IPS-15b (cell line): ENCODE data around the gene IFNAR2.
"Not testable (repeated sequence)": the region's sequence is repeated elsewhere in the genome, so short reads cannot be mapped to it uniquely, and the experiment has no call there.

Source experiments
- H3K27me3 ChIP-seq: one replicate; pipeline ENCODE4 v1.6.1; 2013; ENCODE audit warnings: low read length; ENCODE audit not compliant: control insufficient read depth, insufficient read depth
- H3K36me3 ChIP-seq: one replicate; pipeline ENCODE4 v1.6.1; 2013; ENCODE audit warnings: low read length; ENCODE audit not compliant: control insufficient read depth, insufficient read depth
- H3K4me1 ChIP-seq: one replicate; pipeline ENCODE4 v1.6.1; 2013; ENCODE audit warnings: mild to moderate bottlenecking, low read length; ENCODE audit not compliant: control insufficient read depth, insufficient read depth
- H3K4me3 ChIP-seq: one replicate; pipeline ENCODE4 v1.5.1; 2013; ENCODE audit warnings: low read depth, low read length
- H3K9ac ChIP-seq: one replicate; pipeline ENCODE4 v1.6.1; 2013; ENCODE audit warnings: low read depth, mild to moderate bottlenecking, low read length
- H3K9me3 ChIP-seq: one replicate; pipeline ENCODE4 v1.6.1; 2013; ENCODE audit warnings: mild to moderate bottlenecking, low read length; ENCODE audit not compliant: control insufficient read depth, insufficient read depth

Gene IFNAR2

DNA sequence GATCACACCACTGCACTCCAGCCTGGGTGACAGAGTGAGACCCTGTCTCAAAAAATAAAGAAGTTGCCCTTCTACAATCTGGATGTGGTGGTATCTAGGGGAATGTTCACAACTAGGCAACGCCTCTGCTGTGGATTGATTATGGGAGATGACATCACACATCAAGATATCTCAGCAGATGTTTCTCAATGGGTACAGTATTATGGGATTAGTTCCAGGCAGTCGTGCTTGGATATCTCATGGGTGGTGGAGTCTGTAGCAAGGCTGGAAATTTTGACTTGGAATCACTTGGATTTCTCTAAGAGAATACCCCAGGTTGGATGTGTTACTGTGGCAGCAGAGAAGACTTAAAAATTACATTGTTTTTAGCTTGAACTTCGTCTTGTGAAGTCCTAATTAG, 7.7 kb downstream of the IFNAR2 start:
- Histone ChIP-seq H3K4me1 (peaks cover 4% of the 10 kb centered on the region), H3K36me3 (peaks cover 3% of the 10 kb centered on the region), H3K4me3 (no peak overlapping the region), H3K9me3 (peaks cover 31% of the 10 kb centered on the region), H3K27me3 (no peaks in the 10 kb centered on the region), H3K9ac (no peak overlapping the region)

- Histone ChIP-seq H3K4me1 (peaks cover 4% of the 10 kb centered on the region), H3K27me3 (no peaks in the 10 kb centered on the region), H3K4me3 (no peak overlapping the region), H3K9me3 (peaks cover 31% of the 10 kb centered on the region), H3K9ac (no peak overlapping the region), H3K36me3 (peaks cover 3% of the 10 kb centered on the region)
These were observed 8.4 kb downstream of the IFNAR2 start for GRCh38 chr21:33238146-33238545.

GRCh38 chr21:33238565-33239255, 9.0 kb downstream of the IFNAR2 start:
- Histone ChIP-seq H3K4me3 (no peak overlapping the region), H3K9ac (no peak overlapping the region), H3K4me1 (peaks cover 4% of the 10 kb centered on the region), H3K9me3 (peaks cover 31% of the 10 kb centered on the region), H3K27me3 (no peaks in the 10 kb centered on the region), H3K36me3 (peaks cover 3% of the 10 kb centered on the region)

GRCh38 chr21:33239559-33240127, 9.9 kb downstream of the IFNAR2 start:
- not testable (repeated sequence) for H3K9ac ChIP-seq, H3K27me3 ChIP-seq, H3K4me1 ChIP-seq, H3K4me3 ChIP-seq, H3K36me3 ChIP-seq
- peaks cover 31% of the 10 kb centered on the region for H3K9me3 ChIP-seq

GRCh38 chr21:33240404-33240803, 10.7 kb downstream of the IFNAR2 start:
- H3K9me3 ChIP-seq = peaks cover 31% of the 10 kb centered on the region
- H3K27me3 ChIP-seq = no peaks in the 10 kb centered on the region
- no peak overlapping the region for H3K9ac ChIP-seq
- no peaks in the 10 kb centered on the region for H3K4me1 ChIP-seq
- H3K4me3 ChIP-seq = no peak overlapping the region
- H3K36me3 ChIP-seq = peaks cover 3% of the 10 kb centered on the region

DNA sequence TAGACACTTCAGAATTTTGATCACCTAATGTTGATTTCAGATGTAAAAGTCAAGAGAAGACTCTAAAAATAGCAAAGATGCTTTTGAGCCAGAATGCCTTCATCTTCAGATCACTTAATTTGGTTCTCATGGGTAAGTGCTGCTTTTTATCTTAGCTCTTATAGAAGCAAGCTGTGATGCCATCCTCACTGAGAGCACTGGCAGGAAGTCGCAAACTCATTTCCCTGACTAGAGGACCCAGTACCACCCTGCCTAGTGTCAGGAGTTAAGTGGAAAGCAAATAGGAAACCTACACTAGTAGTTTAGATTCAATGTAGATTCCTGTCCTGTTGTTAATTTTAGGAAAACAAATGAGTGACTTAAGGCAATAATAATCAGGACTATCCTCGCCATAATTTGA, 12.1 kb downstream of the IFNAR2 start:
- peaks cover 24% of the 10 kb centered on the region for H3K9me3 ChIP-seq
- H3K4me1 ChIP-seq = no peaks in the 10 kb centered on the region
- no peak overlapping the region for H3K4me3 ChIP-seq
- H3K9ac ChIP-seq = no peak overlapping the region
- peaks cover 3% of the 10 kb centered on the region for H3K36me3 ChIP-seq
- H3K27me3 ChIP-seq = no peaks in the 10 kb centered on the region

DNA sequence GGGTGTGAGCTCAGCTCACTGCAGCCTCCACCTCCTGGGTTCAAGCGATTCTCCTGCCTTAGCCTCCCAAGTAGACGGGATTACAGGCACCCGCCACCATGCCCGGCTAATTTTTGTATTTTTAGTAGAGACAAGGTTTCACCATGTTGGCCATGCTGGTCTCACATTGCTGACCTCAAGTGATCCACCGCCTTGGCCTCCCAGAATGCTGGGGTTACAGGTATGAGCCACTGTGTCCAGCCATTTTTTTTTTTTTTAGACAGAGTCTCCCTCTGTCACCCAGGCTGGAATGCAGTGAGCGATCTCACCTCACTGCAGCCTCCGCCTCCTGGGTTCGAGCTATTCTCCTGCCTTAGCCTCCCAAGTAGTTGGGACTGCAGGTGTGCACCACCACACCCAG, 13.1 kb downstream of the IFNAR2 start:
- not testable (repeated sequence) for H3K36me3 ChIP-seq, H3K4me3 ChIP-seq, H3K27me3 ChIP-seq, H3K9ac ChIP-seq, H3K4me1 ChIP-seq
- peaks cover 18% of the 10 kb centered on the region for H3K9me3 ChIP-seq

DNA sequence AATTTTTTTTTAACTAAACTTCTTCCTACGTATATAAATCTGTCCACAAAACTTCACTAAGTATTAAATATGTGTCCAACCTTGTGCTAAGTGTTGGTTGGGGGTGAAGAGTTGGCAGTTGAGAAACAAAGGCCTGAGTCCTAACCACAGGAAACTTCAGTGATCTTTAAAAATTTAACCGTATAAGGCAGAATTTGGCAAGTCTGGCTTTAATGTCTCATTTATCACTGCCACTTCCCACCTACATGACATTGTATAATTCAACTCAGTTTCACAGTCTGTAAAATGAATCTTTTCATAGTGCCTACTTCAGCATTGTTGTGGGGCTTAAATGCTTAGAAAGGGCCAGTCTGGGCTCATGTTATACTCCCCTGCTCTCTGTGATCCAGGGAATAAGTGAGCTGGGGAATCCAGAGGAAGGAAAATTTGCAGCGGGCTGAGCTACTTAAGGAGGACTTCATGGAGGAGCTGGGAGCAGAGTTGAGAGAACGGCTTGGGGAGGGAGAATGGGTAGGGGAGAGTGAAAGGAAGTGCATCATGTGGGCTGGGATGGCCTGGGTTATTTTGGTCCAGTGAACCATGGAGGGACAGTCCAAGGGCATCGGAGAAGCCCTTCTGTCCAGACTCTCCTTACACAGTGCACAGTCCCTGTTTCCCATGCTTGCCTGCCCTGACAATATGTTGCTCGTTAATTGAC, 14.5 kb downstream of the IFNAR2 start:
- Histone ChIP-seq H3K4me3 (no peak overlapping the region), H3K9ac (no peak overlapping the region), H3K9me3 (peaks cover 5% of the 10 kb centered on the region), H3K4me1 (no peaks in the 10 kb centered on the region), H3K27me3 (no peaks in the 10 kb centered on the region), H3K36me3 (no peaks in the 10 kb centered on the region)

DNA sequence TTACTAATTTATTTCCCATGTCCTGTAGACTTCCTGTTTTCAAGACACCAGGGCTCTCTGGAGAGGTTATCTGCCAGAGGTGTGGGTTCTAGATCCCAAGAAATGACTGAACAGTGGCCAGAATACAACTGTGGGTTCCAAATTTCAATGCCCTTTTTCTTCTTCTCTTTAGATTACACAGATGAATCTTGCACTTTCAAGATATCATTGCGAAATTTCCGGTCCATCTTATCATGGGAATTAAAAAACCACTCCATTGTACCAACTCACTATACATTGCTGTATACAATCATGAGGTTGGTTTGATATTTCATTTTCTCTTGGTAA, 15.0 kb downstream of the IFNAR2 start:
- no peak overlapping the region for H3K4me3 ChIP-seq
- H3K9me3 ChIP-seq = peaks cover 4% of the 10 kb centered on the region
- no peaks in the 10 kb centered on the region for H3K4me1 ChIP-seq
- H3K9ac ChIP-seq = no peak overlapping the region
- H3K36me3 ChIP-seq = no peaks in the 10 kb centered on the region
- H3K27me3 ChIP-seq = no peaks in the 10 kb centered on the region

DNA sequence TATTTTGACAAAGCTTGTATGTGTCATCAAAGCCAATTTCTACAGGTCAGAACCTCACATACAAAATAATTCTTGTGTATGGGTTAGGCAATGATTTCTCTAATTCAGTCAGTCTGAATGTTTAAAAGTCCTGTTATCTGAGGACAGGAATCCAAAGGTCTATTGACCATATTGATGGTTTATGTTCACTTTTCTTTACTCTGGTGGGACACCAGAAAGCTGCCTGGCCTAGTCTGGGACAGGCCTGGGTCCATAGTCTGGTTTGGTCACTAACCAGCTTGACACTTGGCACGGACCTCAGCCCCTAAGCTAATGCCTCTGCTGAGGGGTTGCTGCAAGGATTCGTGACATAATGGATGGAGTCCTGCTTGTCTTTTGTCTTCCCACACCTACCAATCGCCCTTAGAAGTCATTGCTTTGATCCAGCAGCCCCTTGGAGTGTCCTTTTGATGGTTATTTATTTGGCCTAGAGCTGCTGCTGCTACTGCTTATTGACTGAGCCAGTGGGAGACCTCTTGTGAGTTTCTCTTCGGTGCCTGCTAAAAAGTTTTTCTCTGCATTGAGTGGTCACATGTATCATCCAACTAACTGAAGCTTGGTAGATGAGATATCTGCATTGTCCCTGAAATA, 15.7 kb downstream of the IFNAR2 start:
- Histone ChIP-seq H3K4me3 (no peak overlapping the region), H3K9ac (no peak overlapping the region), H3K27me3 (no peaks in the 10 kb centered on the region), H3K36me3 (no peaks in the 10 kb centered on the region), H3K9me3 (peaks cover under 1% of the 10 kb centered on the region), H3K4me1 (no peaks in the 10 kb centered on the region)

GRCh38 chr21:33246506-33246905, 16.8 kb downstream of the IFNAR2 start:
- Histone ChIP-seq H3K36me3 (no peaks in the 10 kb centered on the region), H3K9me3 (no peaks in the 10 kb centered on the region), H3K4me3 (no peak overlapping the region), H3K27me3 (no peaks in the 10 kb centered on the region), H3K9ac (no peak overlapping the region), H3K4me1 (no peaks in the 10 kb centered on the region)

DNA sequence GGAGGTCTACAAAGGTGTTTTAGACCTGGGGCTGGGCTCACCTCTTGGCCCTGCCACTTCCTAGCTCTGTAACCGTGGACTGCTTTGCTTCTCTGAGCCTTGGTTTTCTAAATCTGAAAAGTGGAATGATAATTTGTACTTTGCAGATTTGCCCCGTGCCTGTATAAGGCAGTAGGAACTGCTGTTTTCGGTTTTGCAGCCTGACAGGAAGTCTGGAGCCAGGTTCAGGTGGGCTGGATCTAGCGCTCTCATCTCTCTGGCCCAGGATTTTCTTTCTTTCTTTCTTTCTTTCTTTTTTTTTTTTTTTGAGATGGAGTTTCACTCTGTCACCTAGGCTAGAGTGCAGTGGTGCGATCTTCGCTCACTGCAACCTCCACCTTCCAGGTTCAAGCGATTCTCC, 17.2 kb downstream of the IFNAR2 start:
- Histone ChIP-seq H3K4me3 (no peak overlapping the region), H3K27me3 (no peaks in the 10 kb centered on the region), H3K36me3 (no peaks in the 10 kb centered on the region), H3K4me1 (no peaks in the 10 kb centered on the region), H3K9ac (no peak overlapping the region), H3K9me3 (no peaks in the 10 kb centered on the region)
